ENCODE measurements around the gene ZNF682.
"Not testable (repeated sequence)": the region's sequence is repeated elsewhere in the genome, so short reads cannot be mapped to it uniquely, and the experiment has no call there.

The ZNF682 gene

DNA sequence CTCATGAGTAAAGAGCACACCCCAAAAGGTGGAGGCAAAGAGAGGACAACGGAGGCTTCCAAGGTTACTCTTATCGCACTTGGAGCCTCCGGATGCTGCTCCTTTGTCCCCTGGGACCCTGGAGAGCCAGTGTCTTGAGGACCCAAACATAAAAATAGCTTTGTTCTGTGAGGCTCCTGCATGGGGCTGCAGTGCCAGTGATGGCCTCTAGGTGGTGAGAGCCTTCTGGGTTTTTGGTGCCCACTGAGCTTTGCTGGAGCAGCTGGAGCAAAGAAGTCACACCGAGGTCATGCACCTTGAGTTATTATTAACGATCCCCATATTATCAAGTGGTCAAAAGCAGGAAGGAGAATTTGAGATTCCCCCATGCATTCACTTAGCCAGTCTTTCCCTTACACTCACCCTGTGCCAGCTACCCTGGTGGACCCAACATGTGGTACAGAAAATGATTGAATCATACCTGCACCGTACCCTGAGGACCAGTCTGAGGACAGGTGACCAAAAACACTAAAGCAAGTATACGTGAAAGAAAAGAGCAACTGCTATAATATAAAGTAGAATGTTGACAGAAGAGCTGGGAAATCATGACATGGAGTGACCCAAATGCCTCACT lies 41.5 kb downstream of the ZNF682 start:
- no peak for DNase-seq

DNA sequence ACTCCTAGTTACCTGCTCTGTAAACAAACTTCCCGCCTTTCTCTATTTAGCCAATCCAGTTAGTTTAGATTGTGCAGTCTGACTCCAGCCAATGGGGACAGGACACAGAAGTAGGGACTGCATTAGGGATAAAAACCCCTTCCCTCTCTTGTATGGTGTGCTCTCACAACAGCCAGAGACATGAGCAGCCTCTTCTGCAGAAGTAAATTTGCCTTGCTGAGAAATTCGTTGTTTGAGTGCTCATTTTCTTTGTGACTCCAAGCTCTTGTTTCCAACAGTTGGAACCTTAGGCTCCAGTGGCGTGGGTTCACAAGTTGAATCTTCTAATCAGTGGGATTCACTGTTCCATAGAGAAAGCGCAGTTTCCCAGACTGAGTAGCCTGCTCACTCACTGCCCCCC lies 72.4 kb downstream of the ZNF682 start:
- no peak for DNase-seq

DNA sequence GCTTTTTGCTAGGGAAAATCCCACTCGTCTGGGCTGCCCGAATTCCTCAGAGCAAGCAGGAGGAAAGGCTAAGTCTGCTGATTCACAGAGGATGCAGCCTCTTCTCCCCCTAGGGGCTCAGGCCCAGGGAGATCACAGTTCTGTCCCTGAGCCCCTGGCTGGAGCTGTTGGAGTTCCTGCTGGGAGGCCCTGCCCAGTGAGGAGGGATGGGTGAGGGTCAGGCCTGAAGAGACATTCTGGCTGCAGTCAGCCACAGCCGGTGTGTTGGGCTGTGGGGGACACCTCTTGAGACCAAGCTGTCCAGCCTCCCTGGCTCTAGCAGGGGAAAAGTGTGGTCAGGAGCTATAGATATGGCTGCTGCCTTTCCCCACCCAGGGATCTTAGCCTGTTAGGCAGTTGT lies 73.2 kb downstream of the ZNF682 start:
- DNase-seq, result not testable (repeated sequence)

DNA sequence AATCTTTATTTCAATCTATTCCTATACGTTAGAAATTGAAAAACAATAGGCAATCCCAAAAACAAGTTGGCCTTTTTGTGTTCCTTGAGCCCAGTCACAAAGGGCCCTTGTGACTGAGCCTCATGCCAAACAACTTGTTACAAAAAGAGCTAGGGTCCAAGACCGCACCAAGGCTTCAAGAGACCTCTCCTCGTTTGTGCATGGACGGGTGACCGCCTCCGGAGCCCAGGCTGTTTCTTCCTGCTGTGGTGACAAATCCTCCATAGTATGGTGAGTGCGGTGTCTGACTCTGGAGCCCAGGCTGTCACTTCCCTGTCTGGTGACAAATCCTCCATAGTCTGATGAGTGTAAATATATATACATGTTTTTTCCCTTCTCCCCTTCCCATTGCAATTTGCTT lies 74.9 kb downstream of the ZNF682 start:
- DNase-seq, result no peak

DNA sequence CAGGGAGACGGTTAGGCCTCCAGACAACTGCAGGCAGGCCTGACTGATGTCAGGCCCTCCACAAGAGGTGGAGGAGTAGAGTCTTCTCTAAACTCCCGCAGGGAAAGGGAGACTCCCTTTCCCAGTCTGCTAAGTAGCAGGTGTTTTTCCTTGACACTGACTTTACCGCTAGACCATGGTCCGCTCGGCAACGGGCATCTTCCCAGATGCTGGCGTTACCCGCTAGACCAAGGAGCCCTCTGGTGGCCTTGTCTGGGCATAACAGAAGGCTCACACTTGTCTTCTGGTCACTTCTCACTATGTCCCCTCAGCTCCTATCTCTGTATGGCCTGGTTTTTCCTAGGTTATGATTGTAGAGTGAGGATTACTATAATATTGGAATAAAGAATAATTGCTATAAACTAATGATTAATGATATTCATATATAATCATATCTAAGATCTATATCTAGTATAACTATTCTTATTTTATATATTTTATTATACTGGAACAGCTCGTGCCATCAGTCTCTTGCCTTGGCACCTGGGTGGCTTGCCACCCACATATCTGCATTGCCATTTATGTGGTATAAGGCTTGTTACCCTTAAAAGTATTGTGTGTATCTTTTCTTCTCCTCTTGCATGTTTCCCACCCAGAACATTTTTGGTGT lies 80.0 kb downstream of the ZNF682 start:
- not testable (repeated sequence) for DNase-seq

DNA sequence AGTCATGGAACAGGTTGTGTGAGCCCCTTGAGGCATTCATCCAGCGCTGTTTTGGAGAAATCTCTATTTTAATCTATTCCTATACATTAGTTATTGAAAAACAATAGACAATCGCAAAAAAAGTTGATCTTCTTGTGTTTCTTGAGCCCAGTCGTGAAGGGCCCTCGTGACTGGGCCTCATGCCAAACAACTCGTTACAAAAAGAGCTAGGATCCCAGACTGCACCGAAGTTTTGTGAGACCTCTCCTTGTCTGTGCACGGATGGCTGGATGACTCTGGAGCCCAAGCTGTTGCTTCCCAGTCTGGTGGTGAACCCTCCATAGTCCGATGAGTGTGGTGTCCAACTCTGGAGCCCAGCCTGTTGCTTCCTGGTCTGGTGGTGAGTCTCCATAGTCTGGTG lies 81.5 kb downstream of the ZNF682 start:
- not testable (repeated sequence) for DNase-seq

DNA sequence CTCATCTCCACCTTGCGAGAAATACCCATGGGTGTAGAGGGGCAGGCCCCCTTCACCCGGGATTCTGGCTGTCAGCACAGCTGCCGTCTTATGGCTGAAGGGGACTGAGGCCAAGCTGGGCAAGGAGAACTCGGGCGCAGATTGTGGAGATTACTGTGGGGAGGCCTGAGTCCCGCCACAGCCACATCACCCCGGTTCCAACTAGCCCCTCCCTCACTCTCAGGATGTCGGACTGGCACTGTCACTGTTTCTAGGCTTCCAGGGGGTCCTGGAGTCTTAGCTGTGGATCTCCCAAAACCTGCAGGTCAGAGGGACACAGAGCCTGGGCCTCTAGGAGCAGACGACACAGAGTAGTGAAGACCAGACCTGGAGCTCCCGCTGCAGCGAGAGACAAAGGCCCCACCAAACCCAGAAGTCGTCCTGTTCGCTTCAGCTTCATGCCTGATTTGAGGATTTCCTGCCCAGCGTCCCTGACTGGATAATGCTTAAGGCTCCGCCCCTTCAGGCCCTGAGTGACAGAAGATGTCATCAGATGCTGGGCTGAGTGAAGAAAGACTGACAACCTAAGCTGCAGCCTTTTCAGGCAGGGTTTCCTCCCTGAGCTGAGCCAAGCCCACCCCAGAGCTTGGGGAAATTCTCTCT lies 82.8 kb downstream of the ZNF682 start:
- DNase-seq, result no peak

DNA sequence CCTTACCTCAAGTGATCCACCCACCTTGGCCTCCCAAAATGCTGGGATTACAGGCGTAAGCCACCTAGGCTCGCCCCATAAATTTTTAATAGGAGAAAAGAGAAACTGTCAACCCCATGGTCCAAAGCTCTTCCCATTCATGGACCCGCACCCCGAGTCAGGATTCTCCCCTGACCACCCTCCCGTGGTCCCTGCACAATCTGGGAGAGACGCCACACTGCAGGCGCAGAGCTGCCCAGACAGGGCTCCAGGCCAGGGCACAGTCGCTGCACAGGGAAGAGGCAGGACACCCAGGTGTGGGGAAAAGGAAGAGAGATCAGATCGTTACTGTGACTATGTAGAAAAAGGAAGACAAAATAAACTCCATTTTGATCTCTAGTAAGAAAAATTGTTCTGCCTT lies 84.1 kb downstream of the ZNF682 start:
- no peak for DNase-seq

Data from activated gamma-delta T cell (primary cell).